Urothelium cell line (cell line): ENCODE data around the gene SMIM12.

Experiments
- DNase-seq: peaks from one replicate; pipeline ENCODE4 v3.0.0; 2011; ENCODE audit warnings: low spot score, mixed read lengths
- FAIRE-seq: peaks from 2 replicates; lab custom pipeline; 2011; peaks lifted over from hg19 to GRCh38; lab: Jason Lieb, UNC

The SMIM12 gene

DNA sequence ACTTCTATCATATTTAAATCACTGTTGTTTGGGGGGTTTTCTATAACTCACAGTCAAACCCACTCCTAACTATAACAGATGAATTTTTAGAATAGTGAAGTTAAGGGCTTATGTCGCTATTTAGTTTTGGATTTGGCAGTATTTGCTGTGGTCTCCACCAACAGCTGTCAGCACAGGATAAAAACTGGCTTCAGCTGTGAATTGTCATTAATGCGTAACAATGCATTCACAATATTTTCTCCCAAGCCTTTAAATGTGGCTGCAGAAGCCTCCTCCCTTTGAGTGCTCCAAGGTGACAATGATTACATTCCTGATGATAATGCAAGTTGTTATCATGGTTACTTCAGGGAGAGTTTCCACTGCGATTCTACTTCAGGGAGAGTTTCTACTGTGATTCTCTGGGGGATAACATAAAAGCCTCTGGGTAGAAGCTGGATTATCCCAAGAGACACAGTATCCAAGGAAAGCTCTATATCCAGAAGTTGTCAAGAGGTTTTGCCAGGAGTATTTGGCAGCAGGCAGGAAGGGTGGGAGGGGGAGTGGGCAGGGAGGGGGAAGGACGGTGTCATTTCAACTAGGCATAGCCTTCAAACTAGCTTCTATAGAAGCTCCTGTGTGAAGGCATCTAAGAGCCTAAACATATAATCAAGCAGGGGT, 14.9 kb upstream of the SMIM12 start:
- FAIRE-seq (no peak), DNase-seq (no peak)

GRCh38 chr1:34872133-34872503, 12.6 kb upstream of the SMIM12 start:
- no peak for FAIRE-seq
- DNase-seq = no peak

GRCh38 chr1:34871443-34872132, 12.0 kb upstream of the SMIM12 start:
- FAIRE-seq (no peak), DNase-seq (no peak)

GRCh38 chr1:34870395-34870794, 10.8 kb upstream of the SMIM12 start:
- DNase-seq = no peak
- FAIRE-seq = no peak

DNA sequence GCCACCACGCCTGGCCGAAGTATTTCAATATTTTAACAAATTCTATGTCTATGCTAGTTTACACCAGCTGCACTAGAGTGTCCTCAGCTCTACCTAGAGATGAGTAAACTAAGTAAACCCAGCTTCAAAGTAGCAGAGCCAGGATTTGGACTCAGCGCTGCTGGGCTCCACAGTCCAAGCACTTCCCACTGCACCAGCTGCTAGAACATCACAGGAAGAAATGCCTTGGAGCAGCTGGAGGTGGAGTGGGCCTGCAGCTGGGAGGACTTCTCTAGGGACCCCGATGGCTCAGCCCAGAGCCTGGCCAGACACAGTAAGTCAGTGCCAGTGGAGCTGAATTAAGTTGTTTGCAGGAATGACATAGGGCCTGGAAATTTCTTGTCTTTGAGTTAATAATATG, 10.2 kb upstream of the SMIM12 start:
- FAIRE-seq (no peak), DNase-seq (no peak)

DNA sequence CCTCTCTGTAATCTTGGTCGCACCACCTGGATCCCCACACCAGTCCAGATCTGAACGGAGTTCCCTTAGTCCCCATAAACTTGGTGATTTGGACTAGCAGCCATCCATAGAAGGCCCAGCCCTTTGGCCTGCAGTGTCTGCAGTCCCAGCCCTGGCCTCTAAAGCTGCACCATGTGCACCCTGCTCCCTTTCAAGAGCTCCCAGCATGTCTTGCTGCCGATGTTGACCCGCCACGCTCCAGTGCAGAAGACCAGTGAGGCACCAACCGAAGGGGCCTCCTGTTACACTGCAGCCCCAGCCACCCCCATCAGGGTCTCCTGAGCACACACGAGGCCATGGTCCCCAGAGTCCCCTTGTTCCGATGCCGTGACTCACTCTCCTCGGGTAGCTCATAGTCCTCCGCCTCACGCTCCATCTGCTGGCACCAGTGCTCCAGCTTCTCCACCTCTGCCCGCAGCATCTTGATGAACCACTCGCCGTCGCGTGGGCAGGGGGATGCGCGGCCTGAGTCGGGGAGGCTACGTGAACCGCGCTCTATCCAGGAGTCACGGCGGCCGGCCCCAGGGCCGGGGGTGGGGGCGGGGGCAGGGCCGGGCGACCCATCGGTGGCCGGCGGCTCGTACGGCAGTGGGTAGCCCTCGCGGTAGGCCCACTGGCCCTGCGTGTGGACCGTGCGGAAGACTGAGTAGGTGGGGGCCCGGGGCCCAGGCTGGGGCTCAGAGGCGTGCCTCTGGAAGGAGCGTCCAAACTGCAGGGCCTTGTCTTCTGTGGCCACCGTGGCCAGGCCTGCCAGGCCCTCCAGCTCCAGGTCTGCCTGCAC, 8.9 kb upstream of the SMIM12 start:
- no peak for DNase-seq
- FAIRE-seq = no peak

DNA sequence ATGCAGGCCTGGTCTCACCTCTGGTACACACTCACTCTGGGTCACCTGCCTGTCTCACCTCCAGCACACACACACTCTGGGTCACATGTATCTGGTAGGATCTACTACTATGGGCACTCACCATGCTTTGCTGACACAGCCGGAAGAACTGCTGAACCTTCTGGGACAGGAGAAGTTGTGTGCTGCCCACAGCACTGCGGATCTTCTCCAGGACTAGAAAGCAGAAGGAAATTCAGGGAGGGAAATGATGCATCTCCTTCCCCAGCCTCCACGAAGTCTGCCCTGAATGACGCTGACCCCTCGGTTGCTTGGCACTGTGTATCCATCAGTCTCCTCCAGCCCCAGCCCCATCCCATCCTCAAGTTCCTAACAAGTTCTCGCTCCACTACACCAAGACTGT, 7.9 kb upstream of the SMIM12 start:
- FAIRE-seq (no peak), DNase-seq (no peak)

GRCh38 chr1:34866762-34867109, 7.2 kb upstream of the SMIM12 start:
- DNase-seq (no peak), FAIRE-seq (no peak)

GRCh38 chr1:34865981-34866761, 6.6 kb upstream of the SMIM12 start:
- FAIRE-seq = no peak
- peak; percentile 87 for DNase-seq

- FAIRE-seq = no peak
- DNase-seq = no peak
These were observed 6.0 kb upstream of the SMIM12 start for GRCh38 chr1:34865573-34865972.

GRCh38 chr1:34864759-34865158, 5.2 kb upstream of the SMIM12 start:
- DNase-seq (no peak), FAIRE-seq (no peak)

- FAIRE-seq (no peak), DNase-seq (no peak)
These were observed 4.0 kb upstream of the SMIM12 start for GRCh38 chr1:34863501-34863900.

DNA sequence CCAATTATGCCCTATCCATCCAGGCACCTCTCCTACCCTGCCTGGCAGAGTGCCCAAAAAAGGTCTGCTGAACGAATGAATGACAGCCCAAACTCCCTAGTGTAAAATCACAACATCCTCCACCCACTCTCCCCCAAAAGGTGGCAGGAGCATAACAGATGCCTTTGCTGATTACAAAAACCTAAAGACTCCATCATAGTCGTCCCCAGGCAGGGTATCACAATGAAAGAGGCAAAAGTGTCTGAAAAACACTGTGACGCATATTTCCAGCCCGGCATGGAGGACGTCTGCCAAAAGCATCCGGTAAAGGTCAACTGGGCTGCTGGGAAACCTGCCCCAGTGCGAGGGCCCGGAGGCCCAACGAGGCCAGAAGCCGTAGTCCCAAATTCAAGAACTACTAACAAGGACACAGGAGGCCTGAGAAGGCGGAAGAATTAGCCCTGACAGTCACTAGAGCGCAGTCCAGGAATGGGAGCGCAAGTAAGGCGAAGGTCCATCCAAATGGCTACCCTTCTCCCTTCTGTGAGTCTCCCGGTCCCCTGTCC, 576 bp downstream of the SMIM12 start:
- FAIRE-seq = no peak
- DNase-seq = no peak

DNA sequence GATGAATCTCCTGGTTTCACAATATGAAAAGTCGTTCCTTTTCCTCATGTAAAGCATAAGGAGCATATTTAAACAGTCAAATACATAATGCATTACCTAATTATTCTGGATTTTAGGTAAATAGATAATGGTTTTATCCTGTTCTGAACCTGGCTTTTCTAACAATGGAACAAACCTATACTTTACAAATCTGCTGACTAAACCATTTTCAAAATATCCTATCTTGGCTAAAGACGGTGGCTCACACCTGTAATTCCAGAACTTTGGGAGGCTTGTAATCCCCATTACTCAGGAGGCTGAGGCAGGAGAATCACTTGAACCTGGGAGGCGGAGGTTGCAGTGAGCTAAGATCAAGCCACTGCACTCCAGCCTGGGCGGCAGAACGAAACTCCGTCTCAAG, 2.9 kb downstream of the SMIM12 start:
- DNase-seq = no peak
- no peak for FAIRE-seq

DNA sequence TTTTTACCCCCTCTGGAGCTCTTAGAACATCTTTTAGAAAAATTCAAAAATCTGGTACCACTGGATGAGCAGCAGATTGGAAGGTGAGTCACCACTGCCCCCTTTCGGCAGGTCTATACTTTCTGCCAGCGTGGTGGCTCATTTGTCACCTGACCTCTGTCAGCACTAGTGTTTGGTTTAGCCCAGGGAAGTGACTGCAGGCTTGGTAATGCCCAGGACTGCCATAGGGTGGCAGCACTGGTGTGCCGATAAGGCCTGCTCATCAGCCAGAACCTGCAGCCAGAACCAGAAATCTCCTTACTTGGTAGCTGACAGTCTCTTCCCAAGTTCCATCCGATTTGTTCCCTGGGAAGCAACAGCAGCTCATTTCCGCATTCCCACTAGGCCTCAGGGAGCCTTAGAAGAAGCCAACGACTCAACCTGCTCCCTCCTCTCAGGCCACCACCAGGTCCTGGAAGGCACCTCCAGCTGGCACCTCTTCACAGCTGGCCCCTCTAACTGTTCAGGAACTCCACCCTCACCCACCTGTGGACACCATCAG, 6.8 kb downstream of the SMIM12 start:
- FAIRE-seq (peak; percentile 75), DNase-seq (peak; percentile 96)

DNA sequence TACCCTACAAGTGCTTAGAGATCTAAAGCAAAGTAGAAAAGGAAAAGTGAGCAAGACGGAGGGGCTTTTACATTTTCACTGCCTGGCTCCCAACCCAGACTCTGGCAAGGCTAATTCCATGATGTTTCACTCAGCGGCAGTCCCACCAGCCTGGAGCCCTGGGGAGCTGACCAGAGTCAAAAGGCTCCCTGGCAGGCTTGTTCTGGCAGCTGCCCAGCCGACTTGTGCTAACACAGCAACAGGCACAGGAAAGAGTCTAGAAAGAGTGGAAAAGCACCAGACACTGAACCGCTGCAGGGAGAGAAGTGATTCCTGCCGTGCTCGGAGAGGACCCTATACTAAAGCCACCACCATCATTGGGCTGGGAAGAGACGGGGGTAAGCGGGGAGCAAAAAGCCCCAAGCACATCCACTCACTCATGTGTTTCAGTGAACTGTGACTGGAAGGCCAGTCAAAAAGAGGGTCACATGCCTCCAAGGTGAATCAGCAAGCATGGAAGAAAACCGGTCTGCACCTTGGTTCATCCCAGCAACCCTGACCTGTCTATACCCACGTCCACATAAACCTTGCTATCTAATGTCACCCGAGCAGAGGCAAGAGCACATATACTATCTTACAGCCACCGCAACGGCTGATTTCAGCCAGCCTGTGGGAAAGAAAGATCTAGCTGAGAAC, 8.0 kb downstream of the SMIM12 start:
- DNase-seq = no peak
- no peak for FAIRE-seq

DNA sequence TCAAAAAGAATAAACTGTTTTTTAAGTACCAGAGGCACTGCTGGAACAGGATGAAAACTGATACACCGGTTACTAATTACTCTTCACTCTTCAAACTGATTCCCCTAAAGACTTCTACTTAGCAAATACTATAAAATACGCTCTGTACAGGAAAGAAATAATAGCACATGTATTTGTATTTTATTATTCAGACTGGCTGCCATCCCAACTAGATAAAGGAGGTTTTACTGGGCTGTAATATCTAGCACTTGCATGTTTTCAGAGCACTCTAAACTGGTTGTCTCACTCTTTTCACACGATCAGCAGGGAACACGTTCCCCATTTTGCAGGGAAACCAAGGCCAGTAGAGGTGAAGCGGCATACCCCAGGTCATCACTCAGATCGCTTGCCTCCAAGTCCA, 9.2 kb downstream of the SMIM12 start:
- no peak for FAIRE-seq

GRCh38 chr1:34847094-34847493, 12.5 kb downstream of the SMIM12 start:
- FAIRE-seq (no peak), DNase-seq (no peak)

More for the DNA sequence above, 9.2 kb downstream of the SMIM12 start:
- no peak for DNase-seq

DNA sequence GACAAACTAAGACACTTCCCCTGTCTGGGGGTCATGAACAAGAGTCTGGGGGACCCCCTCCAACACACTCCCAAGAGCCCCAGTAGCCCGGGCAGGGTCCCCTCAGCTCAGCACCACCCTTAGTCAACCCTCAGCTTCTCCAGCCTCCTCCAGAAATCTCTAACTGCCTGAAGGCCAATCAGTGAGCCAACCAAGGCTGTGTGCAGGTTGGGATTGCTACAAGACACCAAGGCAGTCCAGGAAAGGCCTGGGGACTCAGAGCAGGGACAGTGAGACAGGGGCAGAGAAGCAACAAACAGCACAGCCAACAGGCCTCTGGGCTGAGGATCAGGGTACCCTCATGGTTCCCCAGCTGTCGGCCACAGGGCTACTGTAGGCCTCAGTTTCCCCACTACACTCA, 13.3 kb downstream of the SMIM12 start:
- DNase-seq (no peak), FAIRE-seq (no peak)
